CD4-positive, alpha-beta T cell (primary cell): Measurements from ENCODE around the gene ROR1. TPM values are rescaled to one million over a fixed set of nuclear protein-coding genes. Genes with fewer than 3 reads are reported as not detected.

Experiments
- ATAC-seq: fragments of 200-7000 bp; cut with Tn5 transposase; one replicate; pipeline ENCODE4 v1.10.0; 2022; ENCODE audit warnings: mild to moderate bottlenecking; ENCODE audit not compliant: poor library complexity
- CTCF ChIA-PET: fragments of 350-600 bp; sonication (Branson Sonifier 250); formaldehyde crosslinking; loops from one replicate; lab custom pipeline; 2021; ENCODE audit warnings: antibody characterized with exemption, inconsistent platforms; lab: Charles Lee
- POLR2A ChIA-PET: fragments of 350-600 bp; sonication (Branson Sonifier 250); formaldehyde crosslinking; loops from one replicate; lab custom pipeline; 2021; ENCODE audit warnings: antibody characterized with exemption, inconsistent platforms; lab: Charles Lee
- DNase-seq, 14 experiments: peaks; one replicate each; pipeline ENCODE4 v3.0.0-alpha.2; 2013 to 2020; ENCODE audit warnings: mixed read lengths in 2 of 14
- H3K27ac ChIP-seq, 2 donors: one replicate each; pipeline versions ENCODE4 v1.5.1 to v1.7.0; 2013; ENCODE audit warnings: low read length in 2 of 2, low read depth in 1 of 2, mild to moderate bottlenecking in 1 of 2
- H3K27me3 ChIP-seq, 2 experiments: 1 replicate in 1 of 2; 2 replicates in 1 of 2; pipeline versions ENCODE4 v1.6.1 to v1.7.0; 2013; ENCODE audit warnings: low read length in 2 of 2, control low read depth in 1 of 2, mild to moderate bottlenecking in 1 of 2, moderate library complexity in 1 of 2; ENCODE audit not compliant: insufficient read depth in 2 of 2, control insufficient read depth in 1 of 2
- H3K36me3 ChIP-seq: one replicate; pipeline ENCODE4 v1.6.1; 2013; ENCODE audit warnings: low read length, control low read depth; ENCODE audit not compliant: insufficient read depth
- H3K4me1 ChIP-seq: one replicate; pipeline ENCODE4 v1.6.1; 2013; ENCODE audit warnings: low read length, control low read depth; ENCODE audit not compliant: insufficient read depth
- H3K4me3 ChIP-seq: one replicate; pipeline ENCODE4 v1.5.1; 2013; ENCODE audit warnings: mild to moderate bottlenecking, low read length, moderate library complexity
- H3K9me3 ChIP-seq, 2 experiments: 1 replicate in 1 of 2; 2 replicates in 1 of 2; pipeline versions ENCODE4 v1.6.1 to v1.7.0; 2013; ENCODE audit warnings: low read length in 2 of 2, mild to moderate bottlenecking in 2 of 2, control low read depth in 1 of 2, moderate library complexity in 1 of 2; ENCODE audit not compliant: control insufficient read depth in 1 of 2, insufficient read depth in 1 of 2
- H3K27ac Mint-ChIP-seq: one replicate; pipeline ENCODE4 v1.8.0; 2020; ENCODE audit warnings: mixed read lengths
- H3K27me3 Mint-ChIP-seq: one replicate; pipeline ENCODE4 v1.8.0; 2021; ENCODE audit warnings: mixed read lengths
- H3K36me3 Mint-ChIP-seq: one replicate; pipeline ENCODE4 v1.8.0; 2021; ENCODE audit warnings: low read depth, mixed read lengths
- H3K4me1 Mint-ChIP-seq: one replicate; pipeline ENCODE4 v1.8.0; 2021; ENCODE audit warnings: low read depth, mixed read lengths
- H3K4me3 Mint-ChIP-seq: one replicate; pipeline ENCODE4 v1.8.0; 2020; ENCODE audit warnings: mild to moderate bottlenecking, mixed read lengths
- H3K9me3 Mint-ChIP-seq: one replicate; pipeline ENCODE4 v1.8.0; 2020; ENCODE audit warnings: mixed read lengths
- CTCF ChIP-seq: fragments of 200-600 bp; IDR thresholded peaks from one replicate; pipeline ENCODE4 v1.8.0; 2022; ENCODE audit warnings: antibody characterized with exemption, mild to moderate bottlenecking
- intact Hi-C, 2 experiments: fragments of 100-400 bp; cut with DNase I in 1 of 2; cut with micrococcal nuclease in 1 of 2; formaldehyde crosslinking; loops; one replicate each; pipeline versions ENCODE4 v1.15.1 to v1.9.0; 2023 to 2025; cut with DNase I, micrococcal nuclease
- total RNA-seq, 174 experiments: library from RNA in 2 of 174; stranded (reverse) in 2 of 174; gene quantifications; one replicate each; pipeline ENCODE4 v1.2.3 and lab custom pipeline; 2021 to 2026

ROR1 gene
- total RNA-seq, 2 experiments from 2014 or later, result not detected

- Mint-ChIP-seq H3K27ac (no peak overlapping the region), H3K27me3 (peaks cover 4% of the 10 kb centered on the region), H3K36me3 (no peaks in the 10 kb centered on the region), H3K4me3 (no peak overlapping the region), H3K4me1 (no peaks in the 10 kb centered on the region), H3K9me3 (no peaks in the 10 kb centered on the region)
- ChIA-PET CTCF (no interaction called here), POLR2A (no interaction called here)
- Histone ChIP-seq H3K36me3 (no peaks in the 10 kb centered on the region), H3K27me3 (no peaks in the 10 kb centered on the region), H3K9me3 (no peaks in the 10 kb centered on the region), H3K4me3 (no peak overlapping the region), H3K27ac (no peak overlapping the region), H3K4me1 (no peaks in the 10 kb centered on the region)
- intact Hi-C loops, result no loop called here
- DNase-seq (no peak), ATAC-seq (no peak)
- TF ChIP-seq CTCF, result no peak
Measured at GRCh38 chr1:63966016-63966415, 192.2 kb downstream of the ROR1 start.

- ChIA-PET CTCF (no interaction called here), POLR2A (no interaction called here)
- Histone ChIP-seq H3K27ac (no peak overlapping the region), H3K9me3 (no peaks in the 10 kb centered on the region), H3K4me1 (no peaks in the 10 kb centered on the region), H3K4me3 (no peak overlapping the region), H3K27me3 (no peaks in the 10 kb centered on the region), H3K36me3 (no peaks in the 10 kb centered on the region)
- Mint-ChIP-seq H3K27me3 (peaks cover 4% of the 10 kb centered on the region), H3K4me1 (no peaks in the 10 kb centered on the region), H3K27ac (no peak overlapping the region), H3K9me3 (no peaks in the 10 kb centered on the region), H3K36me3 (no peaks in the 10 kb centered on the region), H3K4me3 (no peak overlapping the region)
- no peak for TF ChIP-seq CTCF
- DNase-seq (no peak), ATAC-seq (no peak)
- intact Hi-C loops, result no loop called here
Measured at GRCh38 chr1:63967901-63968300, 194.1 kb downstream of the ROR1 start.

GRCh38 chr1:63968663-63969440 is 195.0 kb downstream of the ROR1 start:
- no peak for TF ChIP-seq CTCF
- no peak overlapping the region for H3K27ac ChIP-seq
- no peaks in the 10 kb centered on the region for H3K9me3 ChIP-seq
- H3K36me3 ChIP-seq, result no peaks in the 10 kb centered on the region
- no peak overlapping the region for H3K4me3 Mint-ChIP-seq
- ChIA-PET POLR2A (no interaction called here), CTCF (no interaction called here)
- DNase-seq (no peak), ATAC-seq (no peak)
- H3K27me3 ChIP-seq, result no peaks in the 10 kb centered on the region
- no peaks in the 10 kb centered on the region for H3K4me1 ChIP-seq
- no peaks in the 10 kb centered on the region for H3K36me3 Mint-ChIP-seq
- no peaks in the 10 kb centered on the region for H3K9me3 Mint-ChIP-seq
- intact Hi-C loops, result no loop called here
- no peaks in the 10 kb centered on the region for H3K4me1 Mint-ChIP-seq
- peaks cover 4% of the 10 kb centered on the region for H3K27me3 Mint-ChIP-seq
- no peak overlapping the region for H3K27ac Mint-ChIP-seq
- H3K4me3 ChIP-seq, result no peak overlapping the region
